NCI-H2107 treated with DMSO at 0.1 percent for 48 hours (cell line): ENCODE measurements around the gene CCSER1.

Source experiments
- DNase-seq: peaks from one replicate; lab custom pipeline; 2025; ENCODE audit not compliant: unreplicated experiment; lab: John Stamatoyannopoulos, UW

CCSER1 gene

DNA sequence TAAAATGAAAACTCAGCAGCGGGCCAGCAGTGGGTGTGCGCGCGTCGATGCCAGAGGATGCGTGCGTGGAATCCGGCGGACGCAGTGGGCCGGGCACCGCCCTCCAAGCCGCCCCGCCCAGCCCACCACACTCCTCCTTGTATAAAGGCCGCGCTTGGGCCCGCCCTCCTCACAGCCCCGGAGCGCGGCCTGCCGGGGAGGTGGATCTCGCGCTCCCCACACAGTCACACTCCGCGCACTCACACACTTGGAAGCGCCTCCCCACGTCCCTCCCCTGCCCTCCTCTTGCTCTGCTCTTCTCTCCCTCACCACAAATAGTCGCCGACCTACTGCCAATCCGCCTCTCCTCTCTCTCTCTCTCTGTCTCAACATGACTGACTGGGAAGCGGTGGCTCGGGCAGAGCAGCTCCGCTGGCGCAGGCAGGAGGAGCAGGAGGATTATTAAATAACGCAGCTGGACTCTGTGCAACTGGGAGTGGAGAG is at the start of gene CCSER1:
TSS of gene CCSER1 (plus strand) at position 172 of the 483 bp plus-strand sequence.
- no peak for DNase-seq

DNA sequence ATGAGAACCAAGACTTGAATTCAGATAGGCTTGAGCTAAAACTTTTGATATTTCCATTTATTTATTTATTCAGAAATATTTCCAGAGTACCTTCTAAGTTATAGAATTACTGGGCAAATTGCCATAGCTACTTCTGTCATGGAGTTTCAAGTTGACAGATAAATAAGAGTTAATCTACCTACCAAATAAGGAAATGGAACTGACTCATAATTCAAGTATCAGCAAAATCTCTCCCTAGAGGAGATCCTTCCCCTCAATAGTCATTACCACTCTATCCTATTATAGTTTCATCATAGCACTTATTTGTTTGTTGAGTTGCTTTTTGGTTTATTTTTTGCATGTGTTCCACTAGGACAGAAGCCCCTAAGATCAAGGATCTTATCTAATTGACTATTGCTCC is 48.8 kb upstream of the CCSER1 start:
- DNase-seq, result no peak

DNA sequence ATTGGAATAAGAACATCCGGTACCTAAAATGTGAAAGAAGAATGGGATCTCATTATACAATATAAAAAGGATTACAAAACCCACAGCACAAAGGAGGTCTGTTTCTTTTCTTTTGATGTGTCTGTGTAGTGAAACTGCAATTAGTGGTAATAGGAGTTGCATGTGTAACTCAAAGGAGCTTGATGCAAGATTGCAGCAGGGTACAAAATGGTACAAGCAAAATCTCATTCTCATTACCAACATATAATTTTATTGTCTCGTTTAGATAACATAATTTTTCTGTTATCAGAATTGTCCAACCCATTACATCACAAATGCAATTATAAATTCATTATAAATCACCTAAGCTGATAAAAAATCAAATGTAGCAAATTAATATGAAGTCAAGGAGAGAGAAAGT is 47.1 kb upstream of the CCSER1 start:
- DNase-seq, result no peak

DNA sequence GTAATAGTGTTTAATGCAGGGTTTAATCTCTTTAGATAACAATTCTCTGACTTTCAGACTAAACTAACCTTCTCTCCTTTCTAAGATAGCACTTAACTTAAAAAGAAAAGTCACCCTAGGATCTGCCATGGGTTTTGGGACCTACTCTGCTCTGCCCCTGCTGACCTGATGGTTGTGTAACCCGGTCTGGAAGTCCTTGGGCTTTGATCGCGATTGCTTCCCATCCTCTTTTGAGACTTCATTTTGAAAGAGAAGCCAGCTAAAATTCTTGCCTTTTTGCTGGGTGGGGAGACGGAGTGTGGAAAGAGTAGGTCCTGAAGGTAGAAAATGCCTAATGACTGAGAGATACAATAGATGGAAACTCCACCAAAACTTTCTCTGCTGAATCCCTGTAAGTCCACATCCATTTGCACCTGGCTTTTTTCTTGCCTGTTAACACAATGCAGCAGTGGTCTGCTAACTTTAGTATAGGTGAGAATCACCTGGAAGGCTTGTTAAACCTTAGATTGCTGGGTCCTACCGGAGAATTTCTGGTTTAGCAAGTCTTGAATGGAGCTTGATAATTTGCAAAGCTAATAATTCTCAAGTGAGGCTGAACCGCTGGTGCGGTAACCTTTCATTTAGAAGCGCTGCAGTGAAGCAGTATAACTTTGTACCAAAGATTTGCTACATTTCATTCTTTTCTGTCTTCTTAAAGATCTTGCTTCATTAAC is 45.6 kb upstream of the CCSER1 start:
- DNase-seq, result no peak

DNA sequence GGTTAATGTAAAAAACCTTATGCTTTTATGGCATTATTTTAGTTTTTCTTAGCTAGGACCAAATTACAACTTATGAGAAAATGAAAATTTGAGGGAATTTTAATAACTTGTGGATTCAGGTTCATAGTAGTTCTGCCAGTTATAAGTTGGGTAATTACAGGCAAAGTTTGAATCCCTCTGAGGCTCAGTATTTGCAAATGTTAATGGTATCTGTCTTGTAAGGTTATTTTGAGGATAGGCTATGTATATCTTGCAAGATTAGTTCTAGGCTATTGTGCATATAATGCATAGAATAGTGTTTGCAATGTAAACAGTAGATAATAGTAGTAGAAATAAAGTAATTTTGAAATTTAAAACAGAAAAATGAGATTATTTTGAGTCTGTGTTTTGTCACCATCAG is 44.7 kb upstream of the CCSER1 start:
- DNase-seq, result no peak

DNA sequence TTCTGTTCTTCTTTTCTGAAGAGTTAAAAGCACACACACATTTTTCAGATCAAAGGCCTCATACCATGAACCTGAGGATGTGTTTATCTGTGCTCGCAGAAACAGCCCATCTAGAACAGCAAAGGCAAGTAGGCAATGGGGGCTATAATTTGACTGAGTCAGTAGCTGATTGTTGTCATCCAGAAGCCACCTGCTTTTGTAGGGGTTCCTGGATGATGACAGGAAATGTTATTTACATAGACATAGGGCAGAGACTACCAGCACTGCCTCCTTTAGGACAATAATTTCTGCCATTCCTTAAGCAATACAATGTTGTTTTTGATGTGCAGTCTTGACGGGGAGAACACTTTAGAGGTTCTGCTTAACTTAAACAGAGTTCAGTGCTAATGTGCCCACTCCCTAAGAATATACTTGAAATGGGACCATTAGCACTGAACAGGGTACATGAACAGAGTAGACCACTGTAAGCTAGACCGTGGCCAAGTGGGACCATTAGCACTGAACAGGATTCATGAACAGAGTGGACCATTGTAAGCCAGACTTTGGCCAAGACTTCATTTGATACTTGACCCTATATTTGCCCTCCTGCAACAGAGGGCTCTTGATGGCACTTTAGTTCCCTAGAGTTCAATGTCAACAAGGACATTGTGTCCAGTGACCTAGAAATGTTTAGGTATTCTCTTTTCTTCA is 42.8 kb upstream of the CCSER1 start:
- no peak for DNase-seq

DNA sequence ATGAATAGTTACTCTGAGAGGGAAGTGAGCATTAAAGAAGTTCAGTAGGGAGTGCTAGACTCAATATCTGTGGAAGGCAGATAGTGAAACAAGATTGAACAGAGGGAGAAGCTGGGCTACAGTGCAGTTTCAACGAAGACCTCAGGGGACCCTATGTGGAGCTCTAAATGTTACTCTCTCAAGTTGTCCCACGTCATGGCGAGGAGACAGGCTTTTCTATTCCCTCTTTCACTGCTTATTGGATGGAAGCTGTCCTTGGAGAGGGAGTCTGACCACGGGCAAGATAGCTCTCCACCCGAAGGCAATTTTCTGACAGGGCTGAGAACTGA is 42.3 kb upstream of the CCSER1 start:
- DNase-seq, result no peak

DNA sequence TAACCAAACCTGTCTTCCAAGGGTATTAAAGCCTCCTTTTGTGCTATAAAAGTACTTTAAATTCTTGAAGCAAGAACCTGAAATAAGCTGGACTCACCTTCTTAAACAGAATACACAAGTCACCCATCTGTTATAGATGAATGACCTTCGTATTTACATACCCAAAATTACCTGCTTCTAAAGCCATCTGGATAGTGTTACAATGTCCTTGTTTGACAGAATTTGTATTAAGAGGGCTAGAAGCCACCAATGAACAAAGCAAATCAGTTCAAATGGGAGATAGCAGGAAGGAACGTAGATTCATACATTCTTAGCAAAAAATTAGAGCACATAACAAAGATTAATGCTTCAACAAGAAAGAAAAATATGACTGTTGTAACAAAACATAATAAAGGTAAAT is 33.7 kb upstream of the CCSER1 start:
- no peak for DNase-seq

DNA sequence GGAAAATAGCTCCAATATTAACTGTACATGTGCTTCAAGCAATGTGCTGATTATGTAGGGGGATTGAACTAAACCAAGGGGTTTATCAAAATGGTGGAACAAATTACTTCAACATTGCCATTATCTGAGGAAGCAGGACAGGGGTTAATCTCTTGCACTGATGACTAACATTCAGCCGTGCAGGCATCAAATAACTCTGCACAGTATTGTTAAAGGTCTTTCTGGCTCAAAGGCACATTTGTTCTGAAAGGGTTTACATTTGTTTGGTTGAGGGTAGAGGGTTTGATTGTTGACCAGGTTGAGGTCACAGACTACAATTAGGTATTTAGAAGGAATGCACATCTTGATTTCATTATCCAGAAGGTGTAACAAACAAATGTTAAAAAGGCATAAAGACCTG is 32.2 kb upstream of the CCSER1 start:
- no peak for DNase-seq

DNA sequence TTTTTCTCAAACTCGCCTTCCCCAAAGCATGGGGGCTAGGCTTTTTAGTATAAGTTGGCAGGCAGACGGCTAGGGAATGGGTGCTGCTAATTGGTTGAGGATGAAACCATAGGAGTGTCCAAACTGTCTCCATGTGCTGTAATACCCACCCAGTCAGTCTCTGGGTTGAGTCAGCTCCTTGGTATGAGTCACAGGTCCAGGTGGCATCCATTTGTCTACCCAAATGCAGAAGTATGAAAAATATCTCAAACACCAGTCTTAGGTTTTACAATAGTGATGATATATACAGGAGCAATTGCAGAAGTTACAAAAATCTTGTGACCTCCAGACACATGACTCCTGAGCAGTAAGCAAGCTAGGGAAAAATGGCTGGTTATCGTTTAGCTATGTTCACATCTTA is 27.4 kb upstream of the CCSER1 start:
- no peak for DNase-seq

DNA sequence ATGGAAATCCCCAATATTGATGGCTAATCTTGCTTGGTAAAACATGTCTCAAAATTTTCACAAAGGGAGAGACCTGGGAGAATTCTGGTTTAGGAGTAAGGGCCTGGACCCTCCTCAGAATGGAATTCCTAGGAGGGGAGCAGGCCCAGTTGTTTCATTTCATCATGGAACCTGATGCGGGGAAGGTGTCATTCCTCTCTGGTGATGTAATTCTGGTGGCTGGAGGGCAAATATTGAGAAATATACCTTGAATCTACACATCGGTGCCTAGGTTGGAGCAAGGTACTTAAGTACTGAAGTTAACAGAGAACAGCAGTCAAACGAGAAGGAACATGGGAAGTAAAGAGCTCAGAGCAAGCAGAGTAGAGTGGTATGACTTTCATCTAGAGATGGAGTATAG is 23.2 kb upstream of the CCSER1 start:
- no peak for DNase-seq

DNA sequence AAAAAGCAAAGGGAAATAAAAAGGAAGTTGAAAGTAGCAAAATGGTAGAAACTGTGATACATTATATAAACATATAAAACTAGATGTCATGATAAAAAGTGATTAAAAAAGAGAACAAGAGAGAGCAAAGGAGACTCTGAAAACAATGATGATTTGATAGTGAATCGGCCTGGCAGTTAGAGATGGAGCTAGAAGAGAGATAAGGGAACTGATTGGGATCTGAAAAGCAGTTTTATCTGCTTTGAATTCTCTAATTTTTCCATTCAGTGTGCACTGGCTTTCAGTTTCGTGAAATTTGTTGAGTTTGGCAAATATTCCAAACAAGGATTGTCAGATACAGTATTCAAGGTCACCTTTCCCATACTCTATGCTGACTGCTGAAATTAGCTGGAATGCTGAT is 21.9 kb upstream of the CCSER1 start:
- no peak for DNase-seq

DNA sequence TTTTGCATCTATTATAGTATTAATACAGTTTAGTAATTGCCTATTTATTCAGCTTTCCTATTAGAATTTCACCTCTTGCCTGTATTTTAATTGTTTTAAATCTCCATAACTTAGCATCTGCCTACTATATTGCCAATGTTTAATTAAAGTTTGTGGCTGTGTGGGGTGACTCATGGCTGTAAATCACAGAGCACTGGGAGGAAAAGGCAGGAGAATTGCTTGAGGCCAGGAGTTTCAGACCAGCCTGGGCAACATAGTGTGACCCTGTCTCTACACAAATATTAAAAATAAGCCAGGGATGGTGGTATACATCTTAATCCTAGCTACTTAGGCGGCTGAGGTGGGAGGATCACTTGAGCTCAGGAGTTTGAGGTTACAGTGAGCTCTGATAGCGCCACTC is 14.5 kb upstream of the CCSER1 start:
- DNase-seq, result no peak

DNA sequence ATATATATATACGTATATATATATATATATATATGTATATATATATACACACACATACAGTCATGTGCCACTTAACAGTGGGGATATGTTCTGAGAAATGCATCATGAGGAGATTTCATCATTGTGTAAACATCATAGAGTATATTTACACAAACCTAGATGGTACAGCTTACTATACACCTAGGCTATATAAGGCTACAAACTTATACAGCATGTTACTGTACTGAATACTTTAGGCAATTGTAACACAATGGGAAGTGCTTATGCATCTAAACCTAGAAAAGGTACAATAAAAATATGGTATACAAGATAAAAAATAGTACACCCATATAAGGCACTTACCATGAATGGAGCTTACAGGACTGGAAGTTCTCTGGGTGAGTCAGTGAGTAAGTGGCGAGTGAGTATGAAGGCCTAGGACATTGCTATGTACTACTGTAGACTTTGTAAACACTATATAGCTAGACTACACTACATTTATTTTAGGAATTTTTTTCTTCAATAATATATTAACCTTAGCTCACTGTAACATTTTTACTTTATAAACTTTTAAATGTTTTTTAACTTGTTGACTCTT is 13.2 kb upstream of the CCSER1 start:
- no peak for DNase-seq

DNA sequence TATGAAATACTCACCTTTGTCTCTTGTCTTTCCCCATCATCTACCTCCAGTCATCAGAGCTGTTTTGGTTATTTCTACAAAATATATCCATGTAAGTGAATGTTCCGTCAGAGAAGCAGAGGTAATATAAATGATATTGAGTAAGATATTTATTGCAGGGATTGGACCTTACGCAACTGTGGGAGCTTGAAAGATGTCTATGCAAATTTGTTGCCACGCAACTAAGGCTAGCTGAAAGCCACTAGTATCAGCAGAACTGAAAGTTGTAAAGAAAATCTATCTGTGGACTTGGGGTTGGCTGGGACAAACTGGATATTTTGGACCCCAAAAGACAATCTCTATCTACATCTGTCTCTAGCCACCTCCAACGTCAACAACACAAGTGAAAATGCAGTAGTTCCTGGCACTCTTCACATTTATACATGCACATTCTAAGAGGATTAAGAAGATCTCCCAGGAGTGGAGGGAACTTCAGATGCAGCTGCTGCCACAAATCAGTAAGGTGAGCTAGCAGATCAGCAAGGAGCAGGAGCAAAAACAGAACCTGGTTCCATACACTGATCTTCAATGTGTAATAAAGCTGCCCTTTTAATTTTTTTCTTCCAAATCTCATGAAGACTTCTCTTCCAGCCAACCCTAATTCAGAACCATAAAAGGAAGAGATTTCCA is 8.5 kb upstream of the CCSER1 start:
- DNase-seq, result no peak

DNA sequence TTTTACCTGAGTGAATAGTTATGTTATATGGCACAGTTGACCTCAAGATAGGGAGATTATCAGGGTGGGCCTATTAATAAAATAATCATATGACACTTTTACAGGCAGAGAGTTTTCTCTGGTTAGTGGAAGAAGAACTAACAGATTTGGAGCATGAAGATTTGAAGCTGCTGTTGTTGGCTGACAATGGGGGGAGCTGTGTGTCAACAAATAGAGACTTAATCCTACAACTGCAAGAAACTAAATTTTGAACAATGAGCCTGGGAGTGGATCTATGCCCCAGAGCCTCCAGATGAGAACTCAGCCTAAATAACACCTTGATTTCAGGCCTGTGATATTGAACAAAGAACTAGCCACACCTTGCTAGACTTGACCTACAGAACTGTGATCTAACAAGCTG is 7.2 kb upstream of the CCSER1 start:
- no peak for DNase-seq

DNA sequence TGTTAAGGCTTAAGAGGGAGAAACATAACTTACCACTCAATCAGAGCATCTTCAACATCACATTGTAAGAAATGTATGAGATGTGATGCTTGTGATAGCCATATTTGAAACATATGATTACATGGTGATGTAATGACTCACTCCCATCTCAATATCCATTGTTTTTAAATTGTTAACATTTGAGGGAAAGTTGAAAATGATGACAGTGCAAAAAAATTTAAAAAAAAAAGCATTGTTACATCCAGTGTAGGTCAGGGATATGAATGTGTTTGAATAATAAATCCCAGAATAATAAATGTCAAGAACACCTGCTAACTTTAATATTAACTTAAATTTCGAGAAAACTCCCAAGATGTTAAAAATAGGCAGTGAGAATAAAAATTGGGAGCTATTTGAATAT is 6.4 kb upstream of the CCSER1 start:
- DNase-seq, result no peak

DNA sequence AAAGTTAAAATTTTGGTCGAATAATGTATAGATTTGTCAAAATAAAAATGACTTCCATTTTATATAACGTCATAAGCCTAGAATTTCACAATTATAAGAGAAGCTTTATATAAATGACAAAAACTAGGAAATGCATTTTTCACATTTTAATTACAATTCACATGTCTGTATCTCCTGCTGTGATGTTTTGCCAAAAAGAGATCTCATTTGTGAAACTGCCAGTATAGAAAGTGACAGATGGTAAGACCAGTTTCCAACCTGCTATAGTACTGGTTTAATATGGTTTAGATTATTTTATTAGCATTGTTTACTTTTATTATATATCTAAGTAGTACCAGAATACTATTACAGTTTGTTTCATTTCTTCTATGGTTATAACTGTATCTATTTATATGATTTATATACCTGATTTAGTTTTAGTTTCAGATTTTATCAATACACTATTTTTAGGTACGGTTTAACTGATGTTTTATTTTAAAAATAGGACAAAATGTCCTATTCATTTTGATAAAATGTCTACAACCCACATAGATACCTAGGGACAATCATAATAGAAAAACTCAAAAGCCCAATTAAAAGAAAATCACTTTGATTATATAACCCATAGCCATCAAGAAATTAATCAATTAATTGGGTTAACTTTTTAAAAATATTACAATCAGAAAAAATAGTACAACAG is 5.4 kb upstream of the CCSER1 start:
- no peak for DNase-seq

DNA sequence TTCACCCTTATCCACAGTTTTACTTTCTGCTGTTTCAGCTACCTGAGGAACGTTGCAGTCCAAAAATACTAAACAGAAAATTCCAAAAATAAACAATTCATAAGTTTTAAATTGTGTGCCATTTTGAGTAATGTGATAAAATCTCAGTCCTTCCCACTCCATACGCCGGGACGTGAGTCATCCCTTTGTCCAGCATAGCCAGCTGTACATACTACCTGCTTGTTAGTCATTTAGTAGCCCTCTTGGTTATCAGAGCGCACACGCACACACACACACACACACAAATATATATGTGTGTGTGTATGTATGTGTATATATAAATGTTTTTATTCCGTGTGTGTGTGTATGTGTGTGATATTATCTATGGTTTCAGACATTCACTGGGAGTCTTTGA is 4.8 kb upstream of the CCSER1 start:
- DNase-seq, result no peak

DNA sequence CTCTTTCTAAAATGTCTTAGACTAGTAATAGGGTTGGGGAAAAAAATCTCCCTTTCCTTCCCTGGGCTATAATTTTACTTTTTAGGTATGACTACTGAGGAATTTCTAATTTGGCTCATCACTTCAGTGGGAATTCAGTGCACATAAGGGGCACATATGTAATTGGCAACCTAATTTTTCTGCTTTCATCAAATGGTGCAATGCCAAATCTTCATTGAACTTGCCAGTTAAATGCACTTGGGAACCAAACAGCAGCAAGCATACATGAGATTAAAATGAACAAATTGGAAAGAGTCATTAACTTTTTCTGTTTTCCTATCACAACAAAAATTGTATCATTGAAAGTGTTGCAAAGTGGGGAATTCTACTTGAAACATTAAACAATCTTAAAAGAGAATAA is 2.9 kb upstream of the CCSER1 start:
- no peak for DNase-seq

DNA sequence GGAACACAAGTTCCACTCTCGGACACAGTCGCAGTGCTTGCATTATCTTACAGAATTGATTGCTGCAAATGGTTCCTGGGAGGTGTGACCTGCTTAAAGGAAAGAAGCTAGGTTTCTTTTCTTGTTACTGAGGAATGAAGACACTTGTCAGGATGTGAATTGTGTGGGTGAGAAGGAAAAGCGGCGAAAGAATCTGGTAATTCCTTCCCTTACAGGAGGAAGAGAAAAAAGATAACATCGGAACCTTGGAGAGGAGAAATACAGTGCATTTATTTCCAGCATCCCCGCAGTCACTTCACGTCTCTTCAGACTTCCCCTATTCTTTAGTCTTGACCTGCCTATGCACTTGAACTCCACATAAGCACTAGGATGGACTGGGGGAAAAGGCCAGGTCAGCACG is 389 bp upstream of the CCSER1 start:
- no peak for DNase-seq
